NB4 (cell line): ENCODE data around the gene LRP11.

Source experiments
- MAX ChIP-seq: IDR thresholded peaks from 2 replicates; pipeline ENCODE4 v1.6.1; 2011; ENCODE audit warnings: low read depth, low read length
- POLR2A ChIP-seq: IDR thresholded peaks from 2 replicates; pipeline ENCODE4 v1.6.1; 2011; ENCODE audit warnings: mild to moderate bottlenecking; ENCODE audit not compliant: insufficient read length; ENCODE audit errors: extremely low read depth
- TF ChIP-seq, protein P1 (sequence below): IDR thresholded peaks from one replicate; pipeline ENCODE4 v1.5.1; 2012; ENCODE audit warnings: low read depth, low read length

DNA sequence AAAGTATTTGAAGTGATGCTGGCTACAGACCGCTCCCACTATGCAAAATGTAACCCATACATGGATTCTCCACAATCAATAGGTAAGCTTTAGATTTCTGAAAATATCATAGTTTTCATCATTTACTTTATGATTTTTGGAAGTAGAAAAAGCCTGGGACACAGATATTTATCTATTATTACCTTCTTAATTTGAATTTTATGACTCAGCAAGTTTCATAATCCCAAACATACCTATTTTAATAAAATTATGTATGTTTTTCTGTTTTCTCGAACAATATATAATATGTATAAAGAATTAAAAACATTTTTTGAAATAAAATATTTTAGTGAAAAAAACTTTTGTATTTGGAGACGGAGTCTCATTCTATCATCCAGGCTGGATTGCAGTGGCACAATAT, 93.0 kb downstream of the LRP11 start:
- TF ChIP-seq POLR2A (no peak), MAX (no peak)
- TF ChIP-seq, protein P1, sequence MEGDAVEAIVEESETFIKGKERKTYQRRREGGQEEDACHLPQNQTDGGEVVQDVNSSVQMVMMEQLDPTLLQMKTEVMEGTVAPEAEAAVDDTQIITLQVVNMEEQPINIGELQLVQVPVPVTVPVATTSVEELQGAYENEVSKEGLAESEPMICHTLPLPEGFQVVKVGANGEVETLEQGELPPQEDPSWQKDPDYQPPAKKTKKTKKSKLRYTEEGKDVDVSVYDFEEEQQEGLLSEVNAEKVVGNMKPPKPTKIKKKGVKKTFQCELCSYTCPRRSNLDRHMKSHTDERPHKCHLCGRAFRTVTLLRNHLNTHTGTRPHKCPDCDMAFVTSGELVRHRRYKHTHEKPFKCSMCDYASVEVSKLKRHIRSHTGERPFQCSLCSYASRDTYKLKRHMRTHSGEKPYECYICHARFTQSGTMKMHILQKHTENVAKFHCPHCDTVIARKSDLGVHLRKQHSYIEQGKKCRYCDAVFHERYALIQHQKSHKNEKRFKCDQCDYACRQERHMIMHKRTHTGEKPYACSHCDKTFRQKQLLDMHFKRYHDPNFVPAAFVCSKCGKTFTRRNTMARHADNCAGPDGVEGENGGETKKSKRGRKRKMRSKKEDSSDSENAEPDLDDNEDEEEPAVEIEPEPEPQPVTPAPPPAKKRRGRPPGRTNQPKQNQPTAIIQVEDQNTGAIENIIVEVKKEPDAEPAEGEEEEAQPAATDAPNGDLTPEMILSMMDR: no peak
